Measurements from ENCODE around the gene MAN1A1. TPM values are rescaled to one million over a fixed set of nuclear protein-coding genes. Genes with fewer than 3 reads are reported as not detected.

MAN1A1 gene
- total and polyA plus RNA-seq, 11 donors = 5.6 to 30.6 (median 12.6) TPM

DNA sequence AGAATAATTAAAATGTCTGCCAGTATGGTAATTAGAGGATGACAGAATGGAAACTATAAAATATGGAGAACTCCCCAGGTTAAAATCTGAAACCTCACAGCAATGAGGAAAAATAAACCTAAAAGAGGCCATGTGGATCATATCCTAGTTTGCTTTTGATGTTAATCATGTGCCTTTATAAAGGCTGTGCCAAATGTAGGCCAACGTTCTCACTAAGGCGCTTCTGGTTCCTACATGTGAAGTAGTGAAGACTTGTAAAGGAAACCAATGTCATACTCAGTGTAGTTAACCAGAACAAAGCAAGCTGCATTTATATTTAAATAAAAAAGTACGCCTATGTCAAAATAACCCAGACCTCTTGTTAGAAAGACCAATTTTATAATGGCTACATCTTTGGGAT, 157.4 kb downstream of the MAN1A1 start:
- no peaks in the 10 kb centered on the region for H3K4me1 ChIP-seq
- no peak for ATAC-seq
- H3K4me3 ChIP-seq = no peak overlapping the region
- H3K27ac ChIP-seq = no peak overlapping the region
- DNase-seq = no peak
- no peaks in the 10 kb centered on the region for H3K27me3 ChIP-seq
- WGBS, 4 donors = 87 to 91% (median 89%) methylated on average over 3 of the region's 3 CpGs
- intact Hi-C loops (cut with DNase I) = no loop called here
- H3K9me3 ChIP-seq = no peaks in the 10 kb centered on the region
- no peak for TF ChIP-seq POLR2A (IDR thresholded peaks at IDR 0.05)
- TF ChIP-seq, protein P1, sequence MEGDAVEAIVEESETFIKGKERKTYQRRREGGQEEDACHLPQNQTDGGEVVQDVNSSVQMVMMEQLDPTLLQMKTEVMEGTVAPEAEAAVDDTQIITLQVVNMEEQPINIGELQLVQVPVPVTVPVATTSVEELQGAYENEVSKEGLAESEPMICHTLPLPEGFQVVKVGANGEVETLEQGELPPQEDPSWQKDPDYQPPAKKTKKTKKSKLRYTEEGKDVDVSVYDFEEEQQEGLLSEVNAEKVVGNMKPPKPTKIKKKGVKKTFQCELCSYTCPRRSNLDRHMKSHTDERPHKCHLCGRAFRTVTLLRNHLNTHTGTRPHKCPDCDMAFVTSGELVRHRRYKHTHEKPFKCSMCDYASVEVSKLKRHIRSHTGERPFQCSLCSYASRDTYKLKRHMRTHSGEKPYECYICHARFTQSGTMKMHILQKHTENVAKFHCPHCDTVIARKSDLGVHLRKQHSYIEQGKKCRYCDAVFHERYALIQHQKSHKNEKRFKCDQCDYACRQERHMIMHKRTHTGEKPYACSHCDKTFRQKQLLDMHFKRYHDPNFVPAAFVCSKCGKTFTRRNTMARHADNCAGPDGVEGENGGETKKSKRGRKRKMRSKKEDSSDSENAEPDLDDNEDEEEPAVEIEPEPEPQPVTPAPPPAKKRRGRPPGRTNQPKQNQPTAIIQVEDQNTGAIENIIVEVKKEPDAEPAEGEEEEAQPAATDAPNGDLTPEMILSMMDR (IDR thresholded peaks at IDR 0.05) = no peak
- H3K36me3 ChIP-seq = peaks cover 0 to 83% (median 54%) of the 10 kb centered on the region in 9 donors

DNA sequence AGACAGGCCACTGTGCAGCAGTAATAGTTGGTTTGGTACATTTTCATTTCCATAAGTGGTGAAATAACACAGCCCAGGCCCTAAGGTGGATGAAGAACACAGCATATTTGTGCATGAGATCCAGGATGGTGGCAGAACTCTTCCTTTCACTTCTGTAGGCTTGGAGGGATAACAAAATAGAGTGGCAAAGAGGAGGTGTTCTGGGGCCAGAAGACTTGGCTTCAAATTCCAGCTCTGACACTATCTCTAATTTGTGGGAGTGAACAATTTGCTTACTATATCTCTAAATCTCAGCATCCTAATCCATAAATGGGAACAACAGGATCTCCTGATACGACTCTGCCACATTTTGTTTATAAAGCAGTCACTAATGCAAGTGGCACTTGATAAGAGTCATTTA, 159.4 kb downstream of the MAN1A1 start:
- Histone ChIP-seq H3K36me3 (peaks cover 0 to 77% (median 42%) of the 10 kb centered on the region in 9 donors), H3K27me3 (no peaks in the 10 kb centered on the region), H3K27ac (no peak overlapping the region), H3K4me1 (no peaks in the 10 kb centered on the region), H3K4me3 (no peak overlapping the region), H3K9me3 (no peaks in the 10 kb centered on the region)
- TF ChIP-seq, protein P1 (IDR thresholded peaks at IDR 0.05) = no peak
- no peak for TF ChIP-seq POLR2A (IDR thresholded peaks at IDR 0.05)
- ATAC-seq = no peak
- intact Hi-C loops (cut with DNase I) = no loop called here
- no peak for DNase-seq
- WGBS, 4 donors = 90 to 95% (median 91%) methylated on average over 1 of the region's 1 CpG

DNA sequence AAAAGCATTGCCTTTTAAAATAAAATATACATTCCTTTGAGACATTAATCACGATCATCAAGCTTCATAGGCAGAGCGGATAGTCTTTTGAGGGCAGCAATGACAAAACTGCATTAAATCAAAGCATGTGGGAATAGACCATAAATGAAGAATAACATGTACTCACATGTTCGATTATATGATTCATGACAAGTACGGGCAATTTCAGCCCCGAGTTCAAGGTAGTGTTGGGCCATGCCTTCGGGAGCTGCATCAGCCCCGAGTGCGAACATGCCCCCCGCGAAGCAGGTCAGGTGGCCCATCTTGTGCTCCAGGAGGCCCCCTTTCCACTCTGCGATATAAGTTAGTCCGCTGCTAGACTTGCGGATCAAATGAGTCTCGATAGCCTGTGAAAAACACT, 160.1 kb downstream of the MAN1A1 start:
- DNase-seq = no peak
- H3K27ac ChIP-seq = no peak overlapping the region

GRCh38 chr6:119187596-119187995, 162.0 kb downstream of the MAN1A1 start:
- intact Hi-C loops (cut with DNase I) = no loop called here
- peaks cover 0 to 3% (median 0%) of the 10 kb centered on the region in 12 donors for H3K4me1 ChIP-seq
- no peak for ATAC-seq
- 53 to 75% (median 70%) methylated on average over 1 of the region's 1 CpG for WGBS, 4 donors
- H3K27me3 ChIP-seq = no peaks in the 10 kb centered on the region
- H3K4me3 ChIP-seq = no peak overlapping the region
- no peak for TF ChIP-seq POLR2A (IDR thresholded peaks at IDR 0.05)
- TF ChIP-seq, protein P1 (IDR thresholded peaks at IDR 0.05) = no peak
- H3K9me3 ChIP-seq = no peaks in the 10 kb centered on the region
- peaks cover 0 to 64% (median 35%) of the 10 kb centered on the region in 9 donors for H3K36me3 ChIP-seq
- no peak for DNase-seq
- H3K27ac ChIP-seq = no peak overlapping the region

More for the DNA sequence above, 160.1 kb downstream of the MAN1A1 start:
- ATAC-seq = no peak
- Histone ChIP-seq H3K4me3 (no peak overlapping the region), H3K9me3 (no peaks in the 10 kb centered on the region), H3K27me3 (no peaks in the 10 kb centered on the region), H3K4me1 (no peaks in the 10 kb centered on the region), H3K36me3 (peaks cover 0 to 74% (median 43%) of the 10 kb centered on the region in 9 donors)
- TF ChIP-seq POLR2A (IDR thresholded peaks at IDR 0.05) = no peak
- TF ChIP-seq, protein P1 (IDR thresholded peaks at IDR 0.05) = no peak
- WGBS, 4 donors = 83 to 91% (median 84%) methylated on average over 14 of the region's 14 CpGs
- intact Hi-C loops (cut with DNase I) = no loop called here
